ENCODE data around the gene AP5M1. TPM values are rescaled to one million over a fixed set of nuclear protein-coding genes. Genes with fewer than 3 reads are reported as not detected.
"Not testable (repeated sequence)": the region's sequence is repeated elsewhere in the genome, so short reads cannot be mapped to it uniquely, and the experiment has no call there.

AP5M1 gene
- total RNA-seq, 2 donors from 2014 or later: 70.8 to 91.8 TPM

DNA sequence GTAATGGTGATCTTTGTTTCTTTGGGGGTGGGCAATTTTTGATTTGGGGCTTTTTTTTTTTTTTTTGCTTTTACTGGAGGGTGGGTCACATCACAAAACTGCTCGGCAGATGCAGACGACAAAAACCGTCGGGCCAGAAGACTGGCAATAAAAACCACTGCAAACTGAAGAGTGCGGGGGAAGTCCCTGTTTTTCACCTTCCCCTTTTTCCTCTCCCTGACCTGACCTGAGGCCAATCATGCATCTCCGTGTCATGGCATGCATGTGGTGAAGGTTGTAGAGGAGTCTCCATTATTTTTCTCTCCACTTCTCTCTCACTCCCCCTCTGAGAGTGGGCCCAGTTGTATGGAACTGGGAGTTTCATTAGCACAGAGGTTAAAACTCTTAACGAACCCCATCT is 57.5 kb downstream of the AP5M1 start:
- Histone ChIP-seq H3K4me1 (no peaks in the 10 kb centered on the region), H3K27ac (no peak overlapping the region), H3K9me3 (no peaks in the 10 kb centered on the region), H3K4me3 (no peak overlapping the region), H3K27me3 (no peaks in the 10 kb centered on the region), H3K9ac (ENCODE audit: low read depth in 2 of 2, low read length in 2 of 2) (no peak overlapping the region), H3K36me3 (no peaks in the 10 kb centered on the region)
- DNase-seq: no peak
- intact Hi-C loops (cut with DNase I): no loop called here
- TF ChIP-seq CTCF (IDR thresholded peaks at IDR 0.05): no peak

- DNase-seq: no peak
Measured at GRCh38 chr14:57329833-57330232, 61.1 kb downstream of the AP5M1 start.

GRCh38 chr14:57332475-57332874 is 63.7 kb downstream of the AP5M1 start:
- H3K36me3 ChIP-seq; H3K4me3 ChIP-seq; intact Hi-C loops (cut with DNase I); H3K27me3 ChIP-seq; DNase-seq; H3K27ac ChIP-seq; H3K4me1 ChIP-seq; H3K9me3 ChIP-seq; H3K9ac ChIP-seq (ENCODE audit: low read depth in 2 of 2, low read length in 2 of 2): not testable (repeated sequence)

More at GRCh38 chr14:57329833-57330232, 61.1 kb downstream of the AP5M1 start:
- Histone ChIP-seq H3K27me3 (no peaks in the 10 kb centered on the region), H3K4me1 (no peaks in the 10 kb centered on the region), H3K36me3 (no peaks in the 10 kb centered on the region), H3K9me3 (no peaks in the 10 kb centered on the region), H3K27ac (no peak overlapping the region), H3K4me3 (no peak overlapping the region), H3K9ac (ENCODE audit: low read depth in 2 of 2, low read length in 2 of 2) (no peak overlapping the region)
- intact Hi-C loops (cut with DNase I): no loop called here
- no peak for TF ChIP-seq CTCF (IDR thresholded peaks at IDR 0.05)

DNA sequence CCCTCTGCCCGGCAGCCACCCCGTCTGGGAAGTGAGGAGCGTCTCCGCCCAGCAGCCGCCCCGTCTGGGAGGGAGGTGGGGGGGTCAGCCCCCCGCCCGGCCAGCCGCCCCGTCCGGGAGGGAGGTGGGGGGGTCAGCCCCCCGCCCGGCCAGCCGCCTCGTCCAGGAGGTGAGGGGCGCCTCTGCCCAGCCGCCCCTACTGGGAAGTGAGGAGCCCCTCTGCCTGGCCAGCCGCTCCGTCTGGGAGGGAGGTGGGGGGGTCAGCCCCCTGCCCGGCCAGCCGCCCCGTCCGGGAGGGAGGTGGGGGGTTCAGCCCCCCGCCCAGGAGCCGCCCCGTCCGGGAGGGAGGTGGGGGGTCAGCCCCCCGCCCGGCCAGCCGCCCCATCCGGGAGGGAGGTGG is 65.0 kb downstream of the AP5M1 start:
- H3K27me3 ChIP-seq; H3K9ac ChIP-seq (ENCODE audit: low read depth in 2 of 2, low read length in 2 of 2); H3K4me1 ChIP-seq; DNase-seq; H3K4me3 ChIP-seq; intact Hi-C loops (cut with DNase I); H3K9me3 ChIP-seq; H3K27ac ChIP-seq; H3K36me3 ChIP-seq: not testable (repeated sequence)

- H3K36me3 ChIP-seq; DNase-seq; H3K9me3 ChIP-seq; H3K27me3 ChIP-seq; H3K9ac ChIP-seq (ENCODE audit: low read depth in 2 of 2, low read length in 2 of 2); H3K4me3 ChIP-seq; H3K4me1 ChIP-seq; intact Hi-C loops (cut with DNase I); H3K27ac ChIP-seq: not testable (repeated sequence)
Measured at GRCh38 chr14:57343545-57344297, 75.0 kb downstream of the AP5M1 start.

DNA sequence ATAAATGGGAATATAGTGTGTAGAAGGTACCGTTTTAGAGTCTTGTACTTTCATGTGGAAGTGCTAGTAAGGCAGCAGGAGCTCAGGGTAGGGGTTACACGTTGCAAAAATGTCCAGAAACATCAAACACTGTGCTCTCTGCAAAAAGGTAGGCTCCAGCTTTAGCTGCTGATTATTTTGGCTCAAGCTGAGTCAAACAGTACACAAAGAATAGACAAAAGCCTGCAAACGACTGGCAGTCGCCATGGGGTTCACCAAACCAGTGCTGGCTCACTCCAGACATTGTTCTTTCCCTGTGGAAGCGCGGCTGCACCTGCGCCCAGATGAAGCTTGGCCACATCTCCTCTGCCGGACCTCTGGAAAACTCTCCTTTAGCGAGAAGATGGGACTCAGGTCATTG is 76.3 kb downstream of the AP5M1 start:
- H3K36me3 ChIP-seq: no peaks in the 10 kb centered on the region
- intact Hi-C loops (cut with DNase I): no loop called here
- H3K4me3 ChIP-seq: no peak overlapping the region
- H3K9ac ChIP-seq (ENCODE audit: low read depth in 2 of 2, low read length in 2 of 2): no peak overlapping the region
- H3K4me1 ChIP-seq: no peaks in the 10 kb centered on the region
- DNase-seq: no peak
- H3K9me3 ChIP-seq: no peaks in the 10 kb centered on the region
- H3K27ac ChIP-seq: no peak overlapping the region
- H3K27me3 ChIP-seq: no peaks in the 10 kb centered on the region
- no peak for TF ChIP-seq CTCF (IDR thresholded peaks at IDR 0.05)

DNA sequence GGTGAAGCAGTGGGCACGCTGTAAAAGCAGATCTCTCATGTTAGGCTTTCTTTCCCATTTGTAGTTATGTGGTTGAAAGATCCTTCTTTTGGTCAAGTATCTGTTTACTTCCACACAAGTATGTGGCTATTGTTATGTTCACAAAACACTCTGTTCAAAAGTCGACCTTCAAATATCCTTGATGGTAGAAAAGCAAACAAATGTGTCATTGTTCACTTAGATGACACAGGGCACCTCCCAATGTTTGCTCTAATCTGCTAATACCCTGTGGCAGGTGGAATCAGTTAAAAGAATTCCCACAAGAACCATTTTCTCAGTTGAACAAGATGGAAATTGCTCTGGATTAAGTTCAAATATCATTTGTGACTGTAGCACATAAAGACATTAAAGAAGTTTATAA is 78.0 kb downstream of the AP5M1 start:
- H3K4me1 ChIP-seq: no peaks in the 10 kb centered on the region
- no peak for TF ChIP-seq CTCF (IDR thresholded peaks at IDR 0.05)
- DNase-seq: no peak
- intact Hi-C loops (cut with DNase I): no loop called here
- no peaks in the 10 kb centered on the region for H3K36me3 ChIP-seq
- H3K27ac ChIP-seq: no peak overlapping the region
- H3K4me3 ChIP-seq: no peak overlapping the region
- H3K9ac ChIP-seq (ENCODE audit: low read depth in 2 of 2, low read length in 2 of 2): no peak overlapping the region
- no peaks in the 10 kb centered on the region for H3K9me3 ChIP-seq
- no peaks in the 10 kb centered on the region for H3K27me3 ChIP-seq

Measured in colonic mucosa (tissue), 4 donors.